K562 (cell line): Measurements from ENCODE around the gene ZNF408. TPM values are rescaled to one million over a fixed set of nuclear protein-coding genes. Genes with fewer than 3 reads are reported as not detected.

ENCODE experiments used
- ATAC-seq: fragments of 200-7000 bp; cut with Tn5 transposase; 3 replicates; pipeline ENCODE4 v1.9.1; 2020; ENCODE audit warnings: moderate library complexity
- BruUV-seq: library from RNA; stranded (reverse); fragments of 400-500 nt; replicated peaks from 2 replicates; lab custom pipeline; 2021; lab: Mats Ljungman, UMichigan
- CTCF ChIA-PET: fragments of 300-600 bp; formaldehyde crosslinking; extraction: SDS; loops from one replicate; lab custom pipeline; 2021; ENCODE audit warnings: low intra/inter-chr PET ratio; lab: Yijun Ruan, JAX
- POLR2A ChIA-PET: fragments of 300-600, 350-650 bp; sonication (Branson Sonifier 250); formaldehyde crosslinking; extraction: SDS; loops from one replicate; lab custom pipeline; 2021; ENCODE audit warnings: antibody characterized with exemption, inconsistent platforms; lab: Yijun Ruan, JAX
- DNase-seq, 4 experiments: peaks; one replicate each; pipeline versions ENCODE4 v3.0.0 to v3.0.0-alpha.2; 2011 to 2018; ENCODE audit warnings: low spot score in 3 of 4, mixed read lengths in 3 of 4; ENCODE audit errors: extremely low read depth in 1 of 4
- FAIRE-seq: peaks from 2 replicates; lab custom pipeline; 2011; peaks lifted over from hg19 to GRCh38; lab: Jason Lieb, UNC
- H2AFZ ChIP-seq: 2 replicates; pipeline ENCODE4 v1.6.0; 2011; ENCODE audit warnings: low read depth, low read length, control low read depth, inconsistent platforms
- H3K27ac ChIP-seq: fragments of 200-600 bp; 3 replicates; pipeline ENCODE4 v1.8.0; 2011; ENCODE audit warnings: low read depth, mild to moderate bottlenecking, control low read depth, inconsistent platforms, low read length, moderate library complexity, mixed read lengths; ENCODE audit errors: extremely low read depth
- H3K27me3 ChIP-seq, 2 experiments: fragments of 300-600 bp in 1 of 2; 2 replicates in 1 of 2; 3 replicates in 1 of 2; pipeline versions ENCODE4 v1.6.0 to v1.8.0; 2011; ENCODE audit warnings: inconsistent platforms in 2 of 2, low read length in 2 of 2, mild to moderate bottlenecking in 1 of 2, mixed read lengths in 1 of 2, moderate library complexity in 1 of 2; ENCODE audit not compliant: control insufficient read depth in 2 of 2, insufficient read depth in 2 of 2
- H3K36me3 ChIP-seq: fragments of 300-600 bp; 3 replicates; pipeline ENCODE4 v1.8.0; 2011; ENCODE audit warnings: mild to moderate bottlenecking, low read length, inconsistent platforms; ENCODE audit not compliant: control insufficient read depth, insufficient read depth
- H3K4me1 ChIP-seq, 2 experiments: fragments of 200-600 bp in 1 of 2; replicated peaks in 1 of 2; 2 replicates in 1 of 2; 3 replicates in 1 of 2; pipeline versions ENCODE4 v1.5.1 to v1.8.0; 2011; ENCODE audit warnings: inconsistent platforms in 2 of 2, low read length in 2 of 2, mild to moderate bottlenecking in 1 of 2, mixed read lengths in 1 of 2, moderate library complexity in 1 of 2; ENCODE audit not compliant: control insufficient read depth in 2 of 2, insufficient read depth in 2 of 2
- H3K4me2 ChIP-seq: 2 replicates; pipeline ENCODE4 v1.6.1; 2011; ENCODE audit warnings: low read length, control low read depth, inconsistent platforms, mixed read lengths; ENCODE audit not compliant: insufficient read depth
- H3K4me3 ChIP-seq: fragments of 200-600 bp; sonication (generic), shearing (Covaris generic); 2 replicates; pipeline ENCODE4 v1.5.1; 2016; ENCODE audit warnings: control low read depth, inconsistent platforms
- H3K79me2 ChIP-seq: fragments of 200-600 bp; 3 replicates; pipeline ENCODE4 v1.8.0; 2011; ENCODE audit warnings: low read length, inconsistent platforms; ENCODE audit not compliant: control insufficient read depth, insufficient read depth
- H3K9ac ChIP-seq, 2 experiments: 2 replicates each; pipeline versions ENCODE4 v1.6.0 to v1.6.1; 2011; ENCODE audit warnings: low read depth in 2 of 2, low read length in 2 of 2, control low read depth in 1 of 2, inconsistent platforms in 1 of 2, mild to moderate bottlenecking in 1 of 2, mixed read lengths in 1 of 2; ENCODE audit not compliant: insufficient read depth in 1 of 2
- H3K9me1 ChIP-seq: one replicate; pipeline ENCODE4 v1.6.0; 2011; ENCODE audit warnings: inconsistent platforms, mild to moderate bottlenecking, low read length, moderate library complexity; ENCODE audit not compliant: control insufficient read depth, insufficient read depth
- H3K9me3 ChIP-seq: replicated peaks from 2 replicates; pipeline ENCODE4 v1.5.1; 2011; ENCODE audit warnings: low read depth, low read length, inconsistent platforms; ENCODE audit not compliant: control insufficient read depth, insufficient read depth
- H4K20me1 ChIP-seq: replicated peaks from 2 replicates; pipeline ENCODE4 v1.6.1; 2011; ENCODE audit warnings: low read length, inconsistent platforms, mixed read lengths; ENCODE audit not compliant: control insufficient read depth, insufficient read depth
- ARHGAP35 ChIP-seq: fragments of 450-650 bp; IDR thresholded peaks from 2 replicates; pipeline ENCODE4 v1.6.1; 2018; ENCODE audit not compliant: partially characterized antibody
- GABPB1 ChIP-seq: sonication (generic); formaldehyde crosslinking; IDR thresholded peaks from 2 replicates; pipeline ENCODE4 v1.8.0; 2022; ENCODE audit warnings: mild to moderate bottlenecking, missing genetic modification reagents
- LEF1 ChIP-seq: fragments of 450-650 bp; IDR thresholded peaks from 2 replicates; pipeline ENCODE4 v1.6.1; 2016; ENCODE audit warnings: mild to moderate bottlenecking
- TAF7 ChIP-seq: fragments of 450-650 bp; IDR thresholded peaks from 2 replicates; pipeline ENCODE4 v1.6.1; 2016; ENCODE audit warnings: missing genetic modification characterization, missing compliant biosample characterization
- ZNF133 ChIP-seq: fragments of 250-450 bp; sonication (Bioruptor Pico); IDR thresholded peaks from 2 replicates; pipeline ENCODE4 v1.4.0; 2020; ENCODE audit warnings: mild to moderate bottlenecking
- in situ Hi-C: fragments of 300-500 bp; cut with MboI; formaldehyde crosslinking; loops from 4 replicates; pipeline ENCODE4 v1.15.0; 2018; ENCODE audit warnings: inconsistent platforms, mixed read lengths
- intact Hi-C: fragments of 100-400 bp; cut with micrococcal nuclease; formaldehyde crosslinking; loops from 2 replicates; pipeline ENCODE4 v1.14.2; 2022
- polyA plus RNA-seq, 8 experiments: library from polyadenylated mRNA; depleted of rRNA in 4 of 8; stranded (reverse) in 5 of 8; unstranded in 3 of 8; fragments of >200 nt; fragmentation: Nextera tagmentation in 2 of 8; fragmentation: Illumina TruSeq in 1 of 8; extraction: Ambion mirVana in 2 of 8; extraction: Trizol in 1 of 8; gene quantifications; 2 replicates each; pipeline versions ENCODE4 v1.2.1 to v1.2.3, GENCODE V29; 2011 to 2014; ENCODE audit warnings: inconsistent platforms in 1 of 8, missing spikeins in 1 of 8
- total RNA-seq, 7 experiments: library from RNA; depleted of rRNA in 6 of 7; stranded (reverse); fragments of >200 nt in 6 of 7; fragmentation: Illumina TruSeq in 2 of 7; extraction: Trizol in 2 of 7; gene quantifications; 2 replicates each; pipeline versions ENCODE4 v1.2.1 to v1.2.3, GENCODE V29; 2011 to 2021; ENCODE audit warnings: low replicate concordance in 1 of 7
- TF ChIP-seq, protein P1 (sequence below): IDR thresholded peaks from 2 replicates; pipeline ENCODE4 v1.6.1; 2014; ENCODE audit warnings: antibody characterized with exemption
- TF ChIP-seq, protein P2 (sequence below), 2 experiments: fragments of 450-650 bp in 1 of 2; sonication (generic) in 1 of 2; formaldehyde crosslinking in 1 of 2; IDR thresholded peaks; 2 replicates each; pipeline versions ENCODE4 v1.7.1 to v1.9.0; 2016 to 2022; ENCODE audit warnings: inconsistent platforms in 1 of 2, mild to moderate bottlenecking in 1 of 2, missing genetic modification reagents in 1 of 2

ZNF408 gene
- total and polyA plus RNA-seq, 9 of the 15 experiments (the other 6 are each of a cell fraction or from before 2014, with no cell fraction given), result 0.15 to 18.4 (median 7.4) TPM

DNA sequence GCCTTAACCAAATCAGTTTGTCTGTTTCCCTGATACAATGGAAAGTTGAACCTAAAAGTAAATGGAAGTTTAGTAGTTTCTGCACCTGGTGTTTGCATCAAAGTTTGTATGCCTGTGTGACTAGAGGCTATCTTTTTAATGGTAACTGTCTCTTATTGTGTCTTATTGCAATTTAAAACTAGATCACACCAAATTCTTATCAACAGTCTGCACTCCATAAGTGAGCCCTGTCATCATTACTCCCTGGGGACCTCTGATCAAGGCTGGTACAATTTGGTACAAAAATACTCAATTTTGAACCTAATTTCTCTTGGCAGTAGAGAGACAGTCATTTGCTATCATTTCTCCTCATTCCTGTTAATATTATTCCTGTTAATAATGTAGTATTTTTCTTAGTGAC, 38.5 kb upstream of the ZNF408 start:
- FAIRE-seq (no peak), DNase-seq (no peak)
- Histone ChIP-seq H2AFZ (no peak overlapping the region), H3K4me2 (no peak overlapping the region), H3K79me2 (no peaks in the 10 kb centered on the region)
- BruUV-seq, result no TSS peak
- TF ChIP-seq, protein P1, sequence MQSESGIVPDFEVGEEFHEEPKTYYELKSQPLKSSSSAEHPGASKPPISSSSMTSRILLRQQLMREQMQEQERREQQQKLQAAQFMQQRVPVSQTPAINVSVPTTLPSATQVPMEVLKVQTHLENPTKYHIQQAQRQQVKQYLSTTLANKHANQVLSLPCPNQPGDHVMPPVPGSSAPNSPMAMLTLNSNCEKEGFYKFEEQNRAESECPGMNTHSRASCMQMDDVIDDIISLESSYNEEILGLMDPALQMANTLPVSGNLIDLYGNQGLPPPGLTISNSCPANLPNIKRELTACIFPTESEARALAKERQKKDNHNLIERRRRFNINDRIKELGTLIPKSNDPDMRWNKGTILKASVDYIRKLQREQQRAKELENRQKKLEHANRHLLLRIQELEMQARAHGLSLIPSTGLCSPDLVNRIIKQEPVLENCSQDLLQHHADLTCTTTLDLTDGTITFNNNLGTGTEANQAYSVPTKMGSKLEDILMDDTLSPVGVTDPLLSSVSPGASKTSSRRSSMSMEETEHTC, result no peak
- no peak for TF ChIP-seq TAF7
- TF ChIP-seq, protein P2, sequence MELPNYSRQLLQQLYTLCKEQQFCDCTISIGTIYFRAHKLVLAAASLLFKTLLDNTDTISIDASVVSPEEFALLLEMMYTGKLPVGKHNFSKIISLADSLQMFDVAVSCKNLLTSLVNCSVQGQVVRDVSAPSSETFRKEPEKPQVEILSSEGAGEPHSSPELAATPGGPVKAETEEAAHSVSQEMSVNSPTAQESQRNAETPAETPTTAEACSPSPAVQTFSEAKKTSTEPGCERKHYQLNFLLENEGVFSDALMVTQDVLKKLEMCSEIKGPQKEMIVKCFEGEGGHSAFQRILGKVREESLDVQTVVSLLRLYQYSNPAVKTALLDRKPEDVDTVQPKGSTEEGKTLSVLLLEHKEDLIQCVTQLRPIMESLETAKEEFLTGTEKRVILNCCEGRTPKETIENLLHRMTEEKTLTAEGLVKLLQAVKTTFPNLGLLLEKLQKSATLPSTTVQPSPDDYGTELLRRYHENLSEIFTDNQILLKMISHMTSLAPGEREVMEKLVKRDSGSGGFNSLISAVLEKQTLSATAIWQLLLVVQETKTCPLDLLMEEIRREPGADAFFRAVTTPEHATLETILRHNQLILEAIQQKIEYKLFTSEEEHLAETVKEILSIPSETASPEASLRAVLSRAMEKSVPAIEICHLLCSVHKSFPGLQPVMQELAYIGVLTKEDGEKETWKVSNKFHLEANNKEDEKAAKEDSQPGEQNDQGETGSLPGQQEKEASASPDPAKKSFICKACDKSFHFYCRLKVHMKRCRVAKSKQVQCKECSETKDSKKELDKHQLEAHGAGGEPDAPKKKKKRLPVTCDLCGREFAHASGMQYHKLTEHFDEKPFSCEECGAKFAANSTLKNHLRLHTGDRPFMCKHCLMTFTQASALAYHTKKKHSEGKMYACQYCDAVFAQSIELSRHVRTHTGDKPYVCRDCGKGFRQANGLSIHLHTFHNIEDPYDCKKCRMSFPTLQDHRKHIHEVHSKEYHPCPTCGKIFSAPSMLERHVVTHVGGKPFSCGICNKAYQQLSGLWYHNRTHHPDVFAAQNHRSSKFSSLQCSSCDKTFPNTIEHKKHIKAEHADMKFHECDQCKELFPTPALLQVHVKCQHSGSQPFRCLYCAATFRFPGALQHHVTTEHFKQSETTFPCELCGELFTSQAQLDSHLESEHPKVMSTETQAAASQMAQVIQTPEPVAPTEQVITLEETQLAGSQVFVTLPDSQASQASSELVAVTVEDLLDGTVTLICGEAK (IDR thresholded peaks at IDR 0.05), result no peak
- TF ChIP-seq, protein P2 (CRISPR knock-in tag; IDR thresholded peaks at IDR 0.05), result no peak
- no peak for TF ChIP-seq LEF1
- TF ChIP-seq ARHGAP35, result no peak
- TF ChIP-seq ZNF133, result no peak
- no peak for TF ChIP-seq GABPB1 (CRISPR knock-in tag)
- TF ChIP-seq, all 486 proteins: peak for 0
- Histone ChIP-seq H3K9me3 (no peaks in the 10 kb centered on the region), H3K4me3 (no peak overlapping the region), H4K20me1 (no peaks in the 10 kb centered on the region), H3K27ac (no peak overlapping the region), H3K9me1 (no peaks in the 10 kb centered on the region), H3K36me3 (peaks cover 62% of the 10 kb centered on the region), H3K9ac (no peak overlapping the region), H3K27me3 (no peaks in the 10 kb centered on the region), H3K4me1 (peaks cover 6 to 17% of the 10 kb centered on the region in 2 experiments; a peak in 3 of 5 replicates)
- POLR2A ChIA-PET, result interaction anchor here (1.7 kb wide), 1 partner anchor 12 kb away, joined by 9 read pairs; no protein-coding TSS in a partner anchor
- in situ Hi-C loops (no loop called here), intact Hi-C loops (no loop called here)
- no peak for ATAC-seq
- CTCF ChIA-PET, result no interaction called here
